Activated CD8-positive, alpha-beta memory T cell treated with anti-CD3 and anti-CD28 coated beads for 1 hour (primary cell): ENCODE measurements around the gene SH2D6.
"Not testable (repeated sequence)": the region's sequence is repeated elsewhere in the genome, so short reads cannot be mapped to it uniquely, and the experiment has no call there.

Source experiments
- DNase-seq, 2 donors: peaks; one replicate each; pipeline ENCODE4 v3.0.0-alpha.2; 2020; ENCODE audit warnings: low read depth in 1 of 2; ENCODE audit errors: extremely low read depth in 1 of 2

SH2D6 gene

GRCh38 chr2:85438201-85439024, 19.9 kb downstream of the SH2D6 start:
- DNase-seq, result no peak

GRCh38 chr2:85439025-85439472, 20.5 kb downstream of the SH2D6 start:
- no peak for DNase-seq

- DNase-seq, result not testable (repeated sequence)
Observed at GRCh38 chr2:85439569-85439968, 21.1 kb downstream of the SH2D6 start.

- DNase-seq, result no peak
Observed at GRCh38 chr2:85439986-85440385, 21.5 kb downstream of the SH2D6 start.

- no peak for DNase-seq
Observed at GRCh38 chr2:85440729-85441128, 22.2 kb downstream of the SH2D6 start.

GRCh38 chr2:85441864-85442263, 23.4 kb downstream of the SH2D6 start:
- DNase-seq, result no peak

- no peak for DNase-seq
Observed at GRCh38 chr2:85444629-85445172, 26.2 kb downstream of the SH2D6 start.

GRCh38 chr2:85445316-85446295, 27.1 kb downstream of the SH2D6 start:
- no peak for DNase-seq

GRCh38 chr2:85446296-85447221, 28.0 kb downstream of the SH2D6 start:
- no peak for DNase-seq

- no peak for DNase-seq
Observed at GRCh38 chr2:85447222-85447585, 28.7 kb downstream of the SH2D6 start.

GRCh38 chr2:85448461-85449213, 30.1 kb downstream of the SH2D6 start:
- DNase-seq, result no peak

- no peak for DNase-seq
Observed at GRCh38 chr2:85449214-85449588, 30.7 kb downstream of the SH2D6 start.

- DNase-seq, result no peak
Observed at GRCh38 chr2:85452237-85452636, 33.7 kb downstream of the SH2D6 start.

- DNase-seq, result no peak
Observed at GRCh38 chr2:85453571-85453970, 35.1 kb downstream of the SH2D6 start.

- DNase-seq, result no peak
Observed at GRCh38 chr2:85455552-85456090, 37.1 kb downstream of the SH2D6 start.

GRCh38 chr2:85457043-85457442, 38.5 kb downstream of the SH2D6 start:
- no peak for DNase-seq

GRCh38 chr2:85457877-85458316, 39.4 kb downstream of the SH2D6 start:
- DNase-seq, result no peak

GRCh38 chr2:85458601-85459563, 40.4 kb downstream of the SH2D6 start:
- no peak for DNase-seq
